ENCODE results near the gene NR3C1. TPM values are rescaled to one million over a fixed set of nuclear protein-coding genes. Genes with fewer than 3 reads are reported as not detected.
"Not testable (repeated sequence)": the region's sequence is repeated elsewhere in the genome, so short reads cannot be mapped to it uniquely, and the experiment has no call there.

Gene NR3C1
- total and polyA plus RNA-seq, 4 donors = 27.5 to 79.7 (median 58.0) TPM

DNA sequence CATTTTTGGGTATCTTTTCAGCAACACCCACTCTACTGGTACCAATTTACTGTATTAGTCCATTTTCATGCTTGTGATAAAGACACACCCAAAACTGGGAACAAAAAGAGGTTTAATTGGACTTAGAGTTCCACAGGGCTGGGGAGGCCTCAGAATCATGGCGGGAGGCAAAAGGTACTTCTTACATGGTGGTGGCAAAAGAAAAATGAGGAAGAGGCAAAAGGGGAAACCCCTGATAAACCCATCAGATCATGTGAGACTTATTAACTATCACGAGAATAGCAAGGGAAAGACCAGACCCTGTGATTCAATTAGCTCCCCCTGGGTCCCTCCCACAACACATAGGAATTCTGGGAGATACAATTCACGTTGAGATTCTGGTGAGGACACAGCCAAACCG is 78.4 kb downstream of the NR3C1 start:
- H3K9me3 ChIP-seq (ENCODE audit: control insufficient read depth, insufficient read depth, low read length); H3K27me3 ChIP-seq (ENCODE audit: control insufficient read depth, insufficient read depth, low read length); H3K27ac ChIP-seq (ENCODE audit: low read depth, low read length); H3K4me3 ChIP-seq (ENCODE audit: low read depth, low read length); H3K4me1 ChIP-seq (ENCODE audit: control insufficient read depth, insufficient read depth, low read length); H3K36me3 ChIP-seq (ENCODE audit: control insufficient read depth, insufficient read depth, low read length); DNase-seq (ENCODE audit: low read depth in 4 of 6, low spot score in 6 of 6): not testable (repeated sequence)
- WGBS (ENCODE audit: insufficient coverage) = 100% methylated on average over 1 of the region's 4 CpGs

DNA sequence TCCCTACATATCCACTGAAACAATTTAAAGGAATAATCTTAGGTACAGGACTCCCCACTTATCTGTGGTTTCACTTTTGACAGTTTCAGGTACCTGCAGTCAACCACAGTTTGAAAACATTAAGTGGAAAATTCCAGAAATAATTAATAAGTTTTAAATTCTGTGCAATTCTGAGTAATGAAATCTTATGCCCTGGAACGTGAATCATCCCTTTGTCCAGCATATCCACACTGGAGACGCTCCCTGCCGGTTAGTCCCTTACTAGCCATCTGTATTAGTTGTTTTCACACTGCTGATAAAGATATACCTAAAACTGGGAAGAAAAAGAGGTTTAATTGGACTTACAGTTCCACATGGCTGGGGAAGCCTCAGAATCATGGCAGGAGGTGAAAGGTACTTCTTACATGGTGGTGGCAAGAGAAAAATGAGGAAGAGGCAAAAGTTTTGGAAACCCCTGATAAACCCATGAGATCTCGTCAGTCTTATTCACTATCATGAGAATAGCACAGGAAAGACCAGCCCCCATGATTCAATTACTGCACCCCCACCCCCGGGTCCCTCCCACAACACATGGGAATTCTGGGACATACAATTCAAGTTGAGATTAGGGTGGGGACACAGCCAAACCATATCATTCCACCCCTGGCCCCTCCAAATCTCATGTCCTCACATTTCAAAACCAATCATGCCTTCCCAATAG is 80.4 kb downstream of the NR3C1 start:
- not testable (repeated sequence) for H3K4me1 ChIP-seq (ENCODE audit: control insufficient read depth, insufficient read depth, low read length); H3K4me3 ChIP-seq (ENCODE audit: low read depth, low read length)
- WGBS (ENCODE audit: insufficient coverage) = no CpG with 5 or more reads among the region's 5 CpGs

DNA sequence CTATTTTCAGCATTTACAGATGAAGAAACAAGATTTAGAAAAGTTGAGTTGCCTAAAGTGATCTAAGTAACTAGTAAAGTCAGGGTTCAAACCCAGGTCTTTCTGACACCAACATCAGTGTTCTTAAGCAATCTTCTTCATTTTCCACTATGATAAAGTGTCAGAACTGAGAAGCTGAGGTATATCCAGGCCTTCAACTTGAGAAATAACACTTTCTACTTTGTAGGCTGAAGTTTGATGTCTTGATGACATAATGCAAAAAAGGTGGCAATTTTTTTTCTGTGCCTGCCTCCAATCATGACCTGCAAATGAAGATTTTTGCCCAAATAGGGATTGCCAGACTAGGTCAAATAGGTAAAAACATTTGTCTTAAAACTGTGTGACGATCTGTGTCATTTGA is 81.3 kb downstream of the NR3C1 start:
- H3K9me3 ChIP-seq (ENCODE audit: control insufficient read depth, insufficient read depth, low read length) = no peaks in the 10 kb centered on the region
- WGBS (ENCODE audit: insufficient coverage) = no CpG with 5 or more reads among the region's 1 CpG

More for the DNA sequence above, 80.4 kb downstream of the NR3C1 start:
- H3K27me3 ChIP-seq (ENCODE audit: control insufficient read depth, insufficient read depth, low read length); H3K27ac ChIP-seq (ENCODE audit: low read depth, low read length); H3K36me3 ChIP-seq (ENCODE audit: control insufficient read depth, insufficient read depth, low read length); H3K9me3 ChIP-seq (ENCODE audit: control insufficient read depth, insufficient read depth, low read length); DNase-seq (ENCODE audit: low read depth in 4 of 6, low spot score in 6 of 6): not testable (repeated sequence)

DNA sequence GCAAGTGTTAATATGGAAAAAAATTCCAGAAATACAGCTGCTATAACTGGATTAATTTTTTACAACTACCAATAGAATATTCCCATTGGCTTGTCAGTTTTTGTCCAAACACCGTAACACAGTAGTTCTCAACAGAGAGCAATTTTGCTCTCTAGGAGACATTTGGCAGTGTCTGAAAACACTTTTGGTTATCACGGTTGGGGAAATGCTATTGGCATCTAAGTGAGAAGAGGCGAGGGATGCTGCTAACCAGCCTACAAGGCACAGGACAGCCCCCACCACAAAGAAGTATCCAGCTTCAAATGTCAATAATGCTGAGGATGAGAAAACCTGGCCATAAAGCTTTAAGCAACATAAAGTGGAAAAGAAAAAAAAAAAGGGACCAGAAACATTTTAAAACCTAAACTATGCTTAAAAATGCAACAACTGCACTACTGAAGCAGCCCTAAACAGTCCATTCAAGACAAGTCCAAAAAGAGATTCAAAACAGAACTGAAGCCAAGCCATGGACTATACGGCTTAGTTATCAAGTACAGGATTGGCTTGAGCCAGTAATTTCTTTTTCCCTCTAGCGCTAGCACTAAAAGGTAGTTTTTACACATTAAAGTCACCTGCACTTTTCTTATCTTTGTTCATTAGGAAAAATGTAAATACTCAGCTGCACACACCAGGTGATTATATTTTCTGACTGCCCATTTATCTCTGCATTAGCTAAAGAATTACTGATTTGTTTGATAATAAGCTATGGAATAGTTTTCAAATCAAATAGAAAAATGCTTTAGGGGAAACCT is 83.9 kb downstream of the NR3C1 start:
- Histone ChIP-seq H3K27ac (ENCODE audit: low read depth, low read length) (no peak overlapping the region), H3K4me1 (ENCODE audit: control insufficient read depth, insufficient read depth, low read length) (no peaks in the 10 kb centered on the region), H3K27me3 (ENCODE audit: control insufficient read depth, insufficient read depth, low read length) (no peaks in the 10 kb centered on the region), H3K4me3 (ENCODE audit: low read depth, low read length) (no peak overlapping the region), H3K9me3 (ENCODE audit: control insufficient read depth, insufficient read depth, low read length) (no peaks in the 10 kb centered on the region), H3K36me3 (ENCODE audit: control insufficient read depth, insufficient read depth, low read length) (no peaks in the 10 kb centered on the region)
- peak in 1 of 6 donors; percentile 30 for DNase-seq (ENCODE audit: low read depth in 4 of 6, low spot score in 6 of 6)
- WGBS (ENCODE audit: insufficient coverage) = 40% methylated on average over 1 of the region's 5 CpGs

More for the DNA sequence above, 81.3 kb downstream of the NR3C1 start:
- no peaks in the 10 kb centered on the region for H3K4me1 ChIP-seq (ENCODE audit: control insufficient read depth, insufficient read depth, low read length)
- DNase-seq (ENCODE audit: low read depth in 4 of 6, low spot score in 6 of 6) = no peak
- no peaks in the 10 kb centered on the region for H3K36me3 ChIP-seq (ENCODE audit: control insufficient read depth, insufficient read depth, low read length)
- H3K27ac ChIP-seq (ENCODE audit: low read depth, low read length) = no peak overlapping the region
- H3K27me3 ChIP-seq (ENCODE audit: control insufficient read depth, insufficient read depth, low read length) = no peaks in the 10 kb centered on the region
- no peak overlapping the region for H3K4me3 ChIP-seq (ENCODE audit: low read depth, low read length)

DNA sequence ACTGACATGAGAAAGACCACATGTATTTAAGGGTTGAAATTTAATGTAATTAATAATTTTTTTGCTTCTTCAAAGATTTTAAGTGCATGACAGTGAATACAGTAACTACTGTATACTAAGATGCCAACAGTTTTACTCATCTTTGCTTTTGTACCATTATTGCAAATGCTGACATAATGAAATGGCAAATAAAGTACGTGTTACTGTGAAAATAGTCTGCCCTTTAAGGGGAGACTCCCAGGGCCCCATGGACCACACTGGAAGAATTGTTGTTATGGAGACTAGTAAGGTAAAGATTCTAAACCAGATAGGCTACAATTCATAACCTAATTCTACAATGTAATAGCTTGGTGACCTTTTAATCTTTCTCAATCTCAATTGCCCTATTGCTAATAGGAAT is 84.7 kb downstream of the NR3C1 start:
- no CpG with 5 or more reads among the region's 1 CpG for WGBS (ENCODE audit: insufficient coverage)
- no peak for DNase-seq (ENCODE audit: low read depth in 4 of 6, low spot score in 6 of 6)
- H3K9me3 ChIP-seq (ENCODE audit: control insufficient read depth, insufficient read depth, low read length) = no peaks in the 10 kb centered on the region
- no peaks in the 10 kb centered on the region for H3K36me3 ChIP-seq (ENCODE audit: control insufficient read depth, insufficient read depth, low read length)
- no peak overlapping the region for H3K4me3 ChIP-seq (ENCODE audit: low read depth, low read length)
- no peaks in the 10 kb centered on the region for H3K4me1 ChIP-seq (ENCODE audit: control insufficient read depth, insufficient read depth, low read length)
- H3K27me3 ChIP-seq (ENCODE audit: control insufficient read depth, insufficient read depth, low read length) = no peaks in the 10 kb centered on the region
- no peak overlapping the region for H3K27ac ChIP-seq (ENCODE audit: low read depth, low read length)

DNA sequence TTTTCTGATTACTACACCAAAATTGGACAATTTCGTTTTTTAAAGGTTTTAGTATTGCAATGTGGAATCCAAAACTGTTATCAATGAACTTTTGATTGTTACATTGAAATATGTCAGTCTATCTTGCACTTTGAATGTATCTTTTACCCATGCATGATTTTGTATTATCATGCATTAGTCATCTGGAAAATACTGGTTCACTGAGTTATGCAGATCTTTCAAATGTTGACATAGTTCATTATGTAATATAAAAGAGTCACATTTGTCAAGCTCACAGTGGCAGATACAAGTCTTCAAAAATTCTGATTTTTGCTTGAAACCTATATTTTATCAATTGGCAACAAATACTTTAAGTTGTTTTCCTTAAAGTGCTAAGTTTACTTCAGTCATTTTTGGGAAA is 85.2 kb downstream of the NR3C1 start:
- H3K4me1 ChIP-seq (ENCODE audit: control insufficient read depth, insufficient read depth, low read length) = no peaks in the 10 kb centered on the region
- H3K36me3 ChIP-seq (ENCODE audit: control insufficient read depth, insufficient read depth, low read length) = no peaks in the 10 kb centered on the region
- no CpG with 5 or more reads among the region's 1 CpG for WGBS (ENCODE audit: insufficient coverage)
- H3K9me3 ChIP-seq (ENCODE audit: control insufficient read depth, insufficient read depth, low read length) = no peaks in the 10 kb centered on the region
- no peak overlapping the region for H3K4me3 ChIP-seq (ENCODE audit: low read depth, low read length)
- no peak for DNase-seq (ENCODE audit: low read depth in 4 of 6, low spot score in 6 of 6)
- no peaks in the 10 kb centered on the region for H3K27me3 ChIP-seq (ENCODE audit: control insufficient read depth, insufficient read depth, low read length)
- H3K27ac ChIP-seq (ENCODE audit: low read depth, low read length) = no peak overlapping the region

DNA sequence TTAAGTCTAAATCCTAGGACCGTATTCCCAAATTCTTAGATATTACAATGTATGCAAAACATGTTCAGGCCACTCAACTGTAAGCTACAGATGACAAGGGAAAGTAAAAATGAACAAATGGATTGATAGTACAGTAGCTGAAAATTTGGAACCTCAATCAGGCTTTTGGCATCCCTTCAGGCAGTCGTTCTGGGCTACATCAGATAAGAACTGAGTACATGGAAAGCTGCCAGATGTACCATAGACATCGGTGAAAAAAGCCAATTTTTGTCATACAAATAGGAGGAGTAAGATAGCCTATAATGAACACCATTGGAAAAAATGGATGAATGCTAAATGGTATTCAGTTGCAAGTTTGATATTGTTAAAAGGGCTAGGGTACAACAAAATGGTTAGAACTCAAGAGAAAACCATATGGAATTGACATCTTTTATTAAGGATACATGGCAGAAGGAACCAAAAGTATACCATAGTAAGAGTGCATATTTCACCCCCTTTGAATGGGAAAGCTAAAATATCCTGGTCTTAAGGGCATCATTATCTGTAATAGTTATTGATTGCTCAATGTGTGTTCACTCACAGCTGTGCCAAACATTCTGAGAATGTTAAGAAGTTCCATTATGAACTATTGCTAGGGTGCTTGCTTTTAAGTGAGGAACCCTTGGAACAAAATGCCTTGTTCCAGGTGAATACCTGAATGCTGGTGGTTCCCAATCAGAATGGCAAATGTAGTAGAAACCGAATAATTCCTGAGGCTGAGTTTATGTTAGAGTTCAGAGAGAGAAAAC is 86.4 kb downstream of the NR3C1 start:
- DNase-seq (ENCODE audit: low read depth in 4 of 6, low spot score in 6 of 6) = peak in 2 of 6 donors; percentile 15 to 31
- peaks cover 1% of the 10 kb centered on the region for H3K36me3 ChIP-seq (ENCODE audit: control insufficient read depth, insufficient read depth, low read length)
- H3K4me3 ChIP-seq (ENCODE audit: low read depth, low read length) = no peak overlapping the region
- no peaks in the 10 kb centered on the region for H3K9me3 ChIP-seq (ENCODE audit: control insufficient read depth, insufficient read depth, low read length)
- H3K27me3 ChIP-seq (ENCODE audit: control insufficient read depth, insufficient read depth, low read length) = no peaks in the 10 kb centered on the region
- 41% methylated on average over 3 of the region's 4 CpGs for WGBS (ENCODE audit: insufficient coverage)
- H3K4me1 ChIP-seq (ENCODE audit: control insufficient read depth, insufficient read depth, low read length) = no peaks in the 10 kb centered on the region
- no peak overlapping the region for H3K27ac ChIP-seq (ENCODE audit: low read depth, low read length)

DNA sequence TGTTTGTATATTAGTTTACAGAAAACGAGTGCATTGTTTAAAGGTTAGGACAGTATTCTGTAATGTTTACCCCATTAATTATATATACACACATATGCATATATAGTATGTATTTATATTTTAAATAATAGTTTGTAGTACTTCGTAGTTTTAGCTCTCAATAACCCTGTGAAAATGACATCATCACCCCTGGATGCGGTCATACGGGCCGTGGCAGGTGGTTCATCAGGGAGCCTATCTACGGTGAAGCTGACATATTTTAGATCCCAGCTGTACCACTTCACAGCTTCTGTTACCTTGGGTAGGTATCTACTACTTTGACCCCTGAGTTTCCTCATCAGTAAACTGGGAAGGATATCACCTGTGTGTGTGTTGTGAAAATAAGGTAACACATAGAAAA is 87.1 kb downstream of the NR3C1 start:
- WGBS (ENCODE audit: insufficient coverage) = no CpG with 5 or more reads among the region's 6 CpGs
- DNase-seq (ENCODE audit: low read depth in 4 of 6, low spot score in 6 of 6) = no peak
- Histone ChIP-seq H3K4me1 (ENCODE audit: control insufficient read depth, insufficient read depth, low read length) (no peaks in the 10 kb centered on the region), H3K36me3 (ENCODE audit: control insufficient read depth, insufficient read depth, low read length) (peaks cover 2% of the 10 kb centered on the region), H3K27me3 (ENCODE audit: control insufficient read depth, insufficient read depth, low read length) (no peaks in the 10 kb centered on the region), H3K4me3 (ENCODE audit: low read depth, low read length) (no peak overlapping the region), H3K9me3 (ENCODE audit: control insufficient read depth, insufficient read depth, low read length) (no peaks in the 10 kb centered on the region), H3K27ac (ENCODE audit: low read depth, low read length) (no peak overlapping the region)

DNA sequence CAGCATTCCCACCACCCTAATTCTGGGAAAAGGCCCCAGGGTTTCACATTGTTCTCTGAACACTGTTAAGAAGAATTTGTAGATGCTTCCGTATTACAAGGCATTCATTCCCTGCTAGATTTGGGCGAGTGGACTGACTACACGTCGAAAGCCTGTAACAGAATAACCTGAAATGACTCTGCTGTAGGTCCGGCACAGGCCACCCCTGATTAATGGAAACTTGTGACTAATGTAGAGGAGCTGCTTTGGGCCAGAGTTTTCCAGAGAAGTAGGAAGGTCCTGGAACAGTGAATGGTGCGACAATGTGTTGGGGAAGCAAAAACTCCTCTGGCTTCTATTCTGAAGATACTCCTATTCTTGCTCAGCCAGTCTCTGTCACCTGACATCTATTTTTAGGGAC is 87.6 kb downstream of the NR3C1 start:
- Histone ChIP-seq H3K9me3 (ENCODE audit: control insufficient read depth, insufficient read depth, low read length) (no peaks in the 10 kb centered on the region), H3K36me3 (ENCODE audit: control insufficient read depth, insufficient read depth, low read length) (peaks cover 2% of the 10 kb centered on the region), H3K4me3 (ENCODE audit: low read depth, low read length) (no peak overlapping the region), H3K27ac (ENCODE audit: low read depth, low read length) (no peak overlapping the region), H3K4me1 (ENCODE audit: control insufficient read depth, insufficient read depth, low read length) (no peaks in the 10 kb centered on the region), H3K27me3 (ENCODE audit: control insufficient read depth, insufficient read depth, low read length) (no peaks in the 10 kb centered on the region)
- DNase-seq (ENCODE audit: low read depth in 4 of 6, low spot score in 6 of 6) = no peak
- 78% methylated on average over 5 of the region's 6 CpGs for WGBS (ENCODE audit: insufficient coverage)
